ENCODE measurements around the gene SPATA16.
"Not testable (repeated sequence)": the region's sequence is repeated elsewhere in the genome, so short reads cannot be mapped to it uniquely, and the experiment has no call there.

Gene SPATA16

DNA sequence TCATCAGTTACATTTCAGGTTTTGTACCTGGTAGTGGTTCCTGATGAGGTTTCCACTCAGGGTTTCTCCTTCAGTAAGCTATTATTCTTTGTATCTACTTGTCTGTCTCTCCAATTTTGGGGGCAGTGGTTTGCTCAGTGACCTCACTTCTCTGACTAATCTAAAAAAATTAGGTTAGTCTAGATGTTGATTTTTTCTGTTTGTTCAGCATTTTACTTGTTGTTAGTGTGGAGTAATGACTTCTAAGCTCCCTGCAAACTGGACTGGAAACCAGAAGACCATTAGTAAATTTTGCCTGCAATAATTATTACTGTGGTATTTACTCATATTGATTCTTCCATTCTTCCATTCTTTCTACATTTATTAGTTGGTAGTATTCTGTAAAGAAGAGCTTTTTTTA is 139.4 kb downstream of the SPATA16 start:
- DNase-seq = no peak

DNA sequence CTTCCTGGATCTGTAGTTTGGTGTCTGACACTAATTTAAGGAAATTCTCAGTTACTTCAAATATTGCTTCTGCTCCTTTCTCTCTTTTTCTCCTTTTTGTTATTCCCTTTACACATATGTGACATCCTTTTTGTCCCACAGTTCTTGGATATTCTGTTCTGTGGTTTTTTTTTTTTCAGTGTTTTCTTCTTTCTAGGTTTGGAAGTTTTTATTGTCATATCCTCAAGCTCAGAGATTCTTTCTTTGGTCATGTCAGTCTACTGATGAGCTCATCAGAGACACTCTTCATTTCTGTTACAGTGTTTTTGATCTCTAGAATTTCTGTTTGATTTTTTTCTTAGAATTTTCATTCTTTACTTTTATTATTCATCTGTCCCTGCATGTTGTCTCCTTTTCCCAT is 140.5 kb downstream of the SPATA16 start:
- DNase-seq = no peak

- no peak for DNase-seq
Measured at GRCh38 chr3:172993412-172993811, 147.6 kb downstream of the SPATA16 start.

- no peak for DNase-seq
Measured at GRCh38 chr3:172991424-172991996, 149.5 kb downstream of the SPATA16 start.

DNA sequence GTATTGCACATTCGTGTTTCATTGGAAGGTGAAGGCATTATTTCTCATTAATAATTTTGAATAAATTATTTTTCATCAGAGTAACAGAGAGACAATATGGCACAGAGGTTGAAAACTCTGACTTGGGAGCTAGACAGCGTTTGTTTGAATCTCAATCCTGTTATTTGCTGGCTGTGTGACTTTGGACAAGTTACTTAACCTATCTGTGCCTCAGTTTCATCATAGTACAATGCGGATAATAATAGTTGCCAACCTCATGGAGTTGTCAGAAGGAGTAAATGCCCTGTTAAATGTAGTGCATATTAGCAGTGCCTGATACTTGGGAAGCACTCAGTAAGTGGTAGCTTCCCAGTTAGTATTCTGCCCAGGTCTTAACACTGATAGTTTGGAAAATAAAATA is 151.7 kb downstream of the SPATA16 start:
- no peak for DNase-seq

DNA sequence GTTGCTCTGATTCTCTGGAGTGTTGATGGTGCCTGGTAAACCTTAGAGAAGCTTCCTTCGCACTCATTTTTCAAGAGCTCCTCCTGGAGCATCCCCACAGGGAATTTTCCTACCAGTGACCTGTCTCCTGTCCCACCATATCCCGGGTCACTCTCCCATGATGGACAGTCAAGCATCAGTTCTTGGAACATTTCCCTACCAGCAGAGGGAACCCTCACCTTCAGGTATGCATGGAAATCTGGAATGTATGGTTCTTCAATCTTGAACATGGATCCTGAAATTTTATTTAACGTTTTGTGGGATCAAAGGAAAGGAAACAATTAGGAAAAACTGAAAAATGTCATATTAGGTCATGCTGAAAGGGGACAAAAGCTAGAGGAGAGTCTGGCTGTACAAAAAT is 153.8 kb downstream of the SPATA16 start:
- DNase-seq = no peak

- no peak for DNase-seq
Measured at GRCh38 chr3:172984914-172985313, 156.1 kb downstream of the SPATA16 start.

- DNase-seq = no peak
Measured at GRCh38 chr3:172982736-172983364, 158.2 kb downstream of the SPATA16 start.

DNA sequence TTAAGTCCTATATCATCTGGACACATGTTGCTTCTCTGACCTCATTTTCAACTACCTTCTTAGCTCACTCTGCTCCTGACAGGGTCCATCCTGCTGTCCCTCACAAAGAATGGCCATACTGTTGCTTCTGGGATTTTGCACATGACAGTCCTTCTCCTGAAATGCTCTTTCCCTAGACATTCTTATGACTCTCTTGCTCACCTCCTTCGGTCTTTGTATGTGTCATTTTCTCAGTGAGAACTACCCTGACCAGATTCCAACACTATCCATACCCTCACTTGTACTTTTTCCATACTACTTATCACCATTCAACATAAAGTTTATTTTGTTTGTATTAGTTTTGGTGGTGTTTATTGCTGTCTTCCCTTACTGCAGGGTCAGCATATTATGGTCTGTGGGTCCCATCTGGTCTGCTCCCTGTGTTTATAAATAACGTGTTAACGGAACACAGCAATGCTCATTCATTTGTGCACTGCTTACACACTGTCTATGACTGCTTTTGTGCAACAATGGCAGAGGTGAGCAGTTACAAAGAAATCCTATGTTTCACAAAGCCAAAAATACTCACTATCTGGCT is 159.5 kb downstream of the SPATA16 start:
- DNase-seq = no peak

DNA sequence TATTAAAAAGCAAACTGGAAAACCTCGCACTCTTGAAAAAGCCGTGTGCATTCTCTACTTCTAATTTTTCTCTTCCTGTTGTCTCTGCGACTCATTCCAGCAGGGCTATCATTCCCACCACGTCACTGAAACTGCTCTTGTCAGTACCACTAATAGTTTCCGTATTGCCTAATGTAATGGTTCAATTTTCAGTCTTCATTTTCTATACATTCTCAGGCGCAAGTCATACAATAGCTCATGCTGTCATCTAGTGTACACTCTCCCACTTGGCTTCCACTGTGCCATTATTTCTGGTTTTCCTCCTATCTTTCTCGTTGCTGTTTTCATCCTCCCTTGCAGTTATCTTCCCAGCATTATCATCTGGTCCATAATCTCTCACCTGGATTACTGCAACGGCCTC is 160.2 kb downstream of the SPATA16 start:
- DNase-seq = no peak

DNA sequence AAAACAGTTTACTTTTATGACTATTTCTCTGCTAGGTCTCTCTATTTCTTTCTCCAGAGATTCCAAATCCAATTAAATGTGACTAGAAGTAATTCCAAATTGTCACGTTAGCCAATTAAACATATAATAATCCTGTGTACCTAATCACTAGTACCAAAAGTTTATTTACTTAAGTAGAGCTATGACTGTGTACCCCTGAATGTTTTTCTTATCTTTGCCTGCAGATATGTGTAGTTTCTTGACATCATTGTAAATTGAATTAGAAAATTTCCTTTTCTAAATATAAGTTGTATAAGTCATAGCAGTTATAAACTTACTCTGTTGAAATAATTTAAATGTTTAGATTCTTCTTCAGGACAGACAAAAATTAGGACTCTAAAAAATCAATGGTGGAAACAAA is 163.3 kb downstream of the SPATA16 start:
- DNase-seq = no peak

DNA sequence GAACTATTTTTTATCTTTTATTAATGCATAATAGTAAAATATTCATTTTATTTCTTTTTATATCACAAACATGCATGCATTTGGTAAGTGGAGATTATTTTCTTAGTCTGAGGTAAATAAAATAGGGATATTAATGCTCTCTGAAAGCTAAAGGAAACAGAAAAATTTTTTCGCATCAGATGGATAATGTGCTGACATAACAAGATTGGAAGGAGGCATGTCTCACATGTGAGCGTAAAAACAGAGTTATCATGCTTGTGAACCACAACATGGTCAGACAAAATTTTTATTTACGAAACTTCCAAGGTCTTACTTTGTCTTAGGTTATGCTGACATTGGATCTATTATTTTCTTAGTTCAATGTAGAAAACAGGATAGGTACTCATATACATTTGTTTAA is 166.1 kb downstream of the SPATA16 start:
- no peak for DNase-seq

DNA sequence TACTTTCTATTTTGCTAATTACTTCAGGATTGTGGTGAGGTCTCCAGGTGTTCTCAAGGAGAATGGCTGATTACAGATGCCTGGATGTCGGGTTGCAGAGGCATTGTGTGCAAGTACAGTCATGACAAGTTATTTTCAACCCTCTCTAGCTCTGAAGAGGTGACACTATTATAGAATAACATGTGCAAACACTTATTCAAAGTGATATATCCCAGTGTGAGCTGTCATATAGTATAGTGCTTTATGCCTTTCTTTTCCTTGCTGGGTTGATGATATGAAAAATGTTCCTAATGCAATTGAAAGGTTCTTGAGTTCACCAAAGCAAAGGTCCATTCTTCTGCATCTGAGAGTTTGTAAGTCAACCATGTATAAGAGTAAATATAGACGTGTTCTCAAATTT is 167.2 kb downstream of the SPATA16 start:
- no peak for DNase-seq

DNA sequence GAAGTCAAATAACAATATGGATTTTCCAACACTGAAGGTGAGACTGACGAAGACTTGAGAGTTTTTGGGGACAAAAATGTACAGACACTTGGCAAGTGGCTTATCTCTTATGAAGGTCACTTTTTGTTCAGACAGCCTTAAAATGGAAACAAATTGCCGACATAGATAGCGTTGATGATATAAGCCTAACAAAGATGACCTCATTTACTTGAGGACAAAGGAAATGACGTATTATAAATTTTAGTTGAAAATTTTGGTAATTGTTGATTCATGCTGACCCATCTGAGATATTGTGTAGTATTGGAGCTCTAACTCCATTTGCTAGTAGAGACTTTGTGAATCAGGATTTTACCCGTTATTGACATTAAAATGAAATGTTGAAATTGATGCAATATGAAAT is 168.3 kb downstream of the SPATA16 start:
- DNase-seq = no peak

DNA sequence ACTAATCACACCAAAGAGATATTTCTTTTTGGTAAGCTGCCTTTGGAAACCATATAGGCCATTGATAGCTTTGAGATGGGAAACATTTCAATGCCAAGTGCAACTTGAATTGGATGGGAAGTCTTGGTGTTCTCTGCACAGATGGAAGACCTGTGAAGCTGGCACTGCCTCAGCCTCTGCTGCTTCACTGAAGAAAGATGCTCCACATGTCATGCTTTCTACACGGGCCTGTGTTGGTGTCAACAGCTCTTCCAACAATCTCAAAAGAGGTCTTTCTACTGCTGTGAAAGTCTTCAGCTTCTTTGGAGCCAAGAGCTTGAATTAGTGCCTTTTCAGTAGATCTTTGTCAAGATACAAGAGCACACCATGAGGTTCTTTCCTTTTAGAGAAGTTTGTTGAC is 169.0 kb downstream of the SPATA16 start:
- no peak for DNase-seq

GRCh38 chr3:172968646-172969045 is 172.4 kb downstream of the SPATA16 start:
- no peak for DNase-seq

DNA sequence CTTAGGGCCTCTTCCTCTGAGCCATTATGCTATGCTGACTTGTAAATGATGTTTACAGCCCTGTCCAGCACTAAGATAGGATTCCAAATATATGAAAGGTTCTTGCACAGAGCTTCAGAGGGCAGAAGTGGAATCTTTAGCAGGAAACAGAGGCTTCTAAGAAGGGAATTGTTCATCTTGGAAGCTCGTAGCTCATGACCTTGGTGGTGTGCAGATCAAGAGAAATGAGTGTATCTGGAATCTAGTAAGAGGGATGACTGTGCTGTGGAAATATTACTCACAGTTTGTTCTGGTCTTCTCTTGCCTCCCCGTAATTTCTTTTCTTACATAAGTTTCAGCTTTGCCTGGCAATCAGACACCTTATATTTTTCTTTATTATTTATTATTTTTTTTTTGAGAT is 175.8 kb downstream of the SPATA16 start:
- DNase-seq = no peak

DNA sequence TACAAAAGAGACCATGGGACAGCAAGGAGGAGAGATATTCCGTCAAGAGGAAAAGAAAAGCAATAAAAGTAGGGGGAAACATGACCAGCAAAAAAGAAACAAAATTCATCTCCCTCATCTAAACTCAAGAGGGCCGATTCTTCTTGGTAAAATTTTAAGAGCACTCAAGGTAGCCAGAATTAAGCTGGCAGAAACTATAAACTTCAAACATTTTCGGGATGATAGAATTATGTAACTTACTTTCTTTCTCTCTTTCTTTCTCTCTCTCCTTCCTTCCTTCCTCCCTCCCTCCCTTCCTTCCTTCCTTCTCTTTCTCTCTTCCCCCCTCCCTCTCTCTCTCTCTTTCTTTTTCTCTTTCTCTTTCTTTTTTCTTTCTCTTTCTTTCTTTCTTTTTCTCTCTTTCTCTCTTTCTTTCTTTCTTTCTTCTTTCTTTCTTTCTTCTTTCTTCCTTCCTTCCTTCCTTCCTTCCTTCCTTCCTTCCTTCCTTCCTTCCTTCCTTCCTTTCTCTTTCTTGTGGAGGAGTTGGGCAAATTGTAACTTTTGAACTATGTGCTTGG is 180.3 kb downstream of the SPATA16 start:
- DNase-seq = not testable (repeated sequence)

- no peak for DNase-seq
Measured at GRCh38 chr3:172958565-172958964, 182.5 kb downstream of the SPATA16 start.

DNA sequence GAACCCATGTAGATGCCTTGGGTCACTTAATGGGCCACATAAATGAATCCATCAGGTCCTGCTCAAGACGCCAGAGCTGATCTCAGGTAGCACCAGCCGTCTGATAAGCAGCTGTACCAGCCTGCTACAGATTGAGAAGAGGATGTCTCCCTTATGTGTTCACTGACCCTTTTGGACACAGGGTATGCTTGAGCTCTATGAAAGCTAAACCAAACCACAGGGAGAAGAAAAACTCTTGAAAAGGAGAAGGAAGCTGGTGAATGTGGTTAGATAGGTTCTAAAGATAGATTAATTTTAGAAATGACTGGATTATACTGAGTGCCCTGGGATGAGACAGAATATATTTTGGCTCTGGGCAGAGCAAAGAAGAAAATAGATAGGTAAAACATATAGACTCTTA is 187.5 kb downstream of the SPATA16 start:
- no peak for DNase-seq

- no peak for DNase-seq
Measured at GRCh38 chr3:172951511-172951910, 189.5 kb downstream of the SPATA16 start.

- DNase-seq = no peak
Measured at GRCh38 chr3:172946061-172946460, 195.0 kb downstream of the SPATA16 start.

DNA sequence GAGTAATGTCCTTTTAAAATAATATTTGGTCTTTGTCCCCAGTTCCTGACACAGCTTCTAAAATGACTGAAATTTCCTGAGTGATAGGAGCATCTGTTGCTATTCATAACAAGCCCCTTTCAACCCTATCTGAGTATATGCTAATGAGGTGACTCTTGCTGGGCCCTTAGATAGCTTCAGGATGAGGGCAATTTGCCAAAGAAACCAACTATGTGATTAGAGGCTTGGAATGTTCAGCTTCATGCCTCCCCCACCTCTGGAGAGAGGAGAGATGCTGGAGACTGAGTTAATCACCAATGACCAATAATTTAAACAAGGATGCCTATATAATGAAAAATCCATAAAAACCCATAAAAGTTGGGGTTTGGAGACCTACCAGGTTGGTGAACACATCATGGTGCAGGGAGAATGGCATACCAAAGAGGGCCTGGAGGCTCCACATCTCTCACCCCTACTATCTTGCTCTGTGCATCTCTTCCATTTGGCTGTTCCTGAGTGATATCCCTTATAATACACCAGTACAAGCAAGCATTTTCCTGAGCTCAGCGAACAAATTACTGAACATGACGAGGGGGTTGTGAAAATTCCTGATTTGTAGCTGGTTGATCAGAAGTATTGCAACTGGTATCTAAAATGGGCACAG is 201.3 kb downstream of the SPATA16 start:
- DNase-seq = no peak

DNA sequence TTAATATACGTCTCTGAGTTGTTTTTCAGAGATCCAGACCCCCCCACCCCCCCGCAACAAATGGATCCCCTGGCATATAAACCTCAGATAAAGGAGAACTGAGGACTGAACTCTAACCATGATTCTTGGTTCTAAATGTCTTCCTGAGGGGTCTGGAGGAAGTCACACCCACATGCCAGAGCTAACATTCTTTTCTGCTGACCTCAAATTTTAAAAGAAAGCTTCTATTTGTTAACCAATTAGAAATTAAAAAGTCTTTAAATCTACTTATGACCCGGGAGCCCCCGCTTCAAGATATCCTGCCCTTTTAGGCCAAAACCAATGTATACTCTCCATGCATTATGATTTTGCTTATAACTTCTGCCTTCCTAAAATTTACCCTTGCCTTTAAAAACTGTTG is 202.2 kb downstream of the SPATA16 start:
- no peak for DNase-seq

Data from GF-D8 (cell line).